Neural crest cell (in vitro differentiated cells): ENCODE results near the gene ARHGEF17. TPM values are rescaled to one million over a fixed set of nuclear protein-coding genes. Genes with fewer than 3 reads are reported as not detected.
A peak's percentile ranks its signal among the peaks of the same experiment; 100 is the strongest.

Experiments used
- DNase-seq: peaks from one replicate; pipeline ENCODE4 v3.0.0; 2021; ENCODE audit warnings: low read depth, mixed read lengths, low spot score
- H3K27ac Mint-ChIP-seq: one replicate; pipeline ENCODE4 v1.8.0; 2021; ENCODE audit warnings: mild to moderate bottlenecking, mixed read lengths; ENCODE audit not compliant: unreplicated experiment
- H3K27me3 Mint-ChIP-seq: 2 replicates; pipeline ENCODE4 v1.8.0; 2021; ENCODE audit warnings: low read depth, mild to moderate bottlenecking, mixed read lengths
- H3K36me3 Mint-ChIP-seq: 2 replicates; pipeline ENCODE4 v1.8.0; 2021; ENCODE audit warnings: low read depth, mild to moderate bottlenecking, mixed read lengths
- H3K4me1 Mint-ChIP-seq: 2 replicates; pipeline ENCODE4 v1.8.0; 2021; ENCODE audit warnings: mixed read lengths
- H3K4me3 Mint-ChIP-seq: one replicate; pipeline ENCODE4 v1.8.0; 2021; ENCODE audit warnings: mild to moderate bottlenecking, mixed read lengths
- H3K9me3 Mint-ChIP-seq: 2 replicates; pipeline ENCODE4 v1.8.0; 2021; ENCODE audit warnings: mixed read lengths
- total RNA-seq: library from RNA; stranded (reverse); gene quantifications from 2 replicates; pipeline ENCODE4 v1.2.1, GENCODE V29; 2021
- TF ChIP-seq, protein P1 (sequence below): fragments of 200-600 bp; sonication (generic); conservative IDR thresholded peaks from 2 replicates; pipeline ENCODE4 v1.5.0; 2021; ENCODE audit warnings: antibody characterized with exemption, mild to moderate bottlenecking

ARHGEF17 gene
- total RNA-seq, 1 donor from 2014 or later = 55.7 TPM

DNA sequence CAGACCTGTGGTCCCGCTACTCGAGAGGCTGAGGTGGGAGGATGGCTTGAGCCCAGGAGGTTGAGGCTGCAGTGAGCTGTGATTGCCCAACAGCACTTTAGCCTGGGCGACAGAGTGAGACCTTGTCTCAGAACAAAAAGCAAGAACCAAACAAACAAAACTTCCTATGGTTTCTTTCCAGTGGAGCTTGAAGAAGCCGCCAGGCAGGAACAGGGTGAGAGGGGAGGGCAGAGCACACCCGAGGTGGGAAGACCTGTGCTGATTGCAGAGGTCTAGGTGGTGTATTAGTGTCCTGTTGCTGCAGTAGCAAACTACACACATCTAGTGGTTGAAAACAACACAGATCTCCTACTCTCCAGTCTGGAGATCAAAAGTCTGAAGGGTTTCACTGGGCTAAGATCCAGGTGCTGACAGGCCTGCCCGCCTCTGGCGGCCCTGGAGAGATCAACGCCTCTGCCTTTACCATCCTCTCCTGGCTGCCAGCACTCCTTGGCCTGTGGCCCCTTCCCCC, 10.5 kb downstream of the ARHGEF17 start:
- peaks cover 3% of the 10 kb centered on the region for H3K36me3 Mint-ChIP-seq
- peaks cover 69% of the 10 kb centered on the region for H3K4me1 Mint-ChIP-seq
- H3K27me3 Mint-ChIP-seq = no peaks in the 10 kb centered on the region
- no peak overlapping the region for H3K4me3 Mint-ChIP-seq
- no peak for DNase-seq
- H3K27ac Mint-ChIP-seq = no peak overlapping the region
- TF ChIP-seq, protein P1, sequence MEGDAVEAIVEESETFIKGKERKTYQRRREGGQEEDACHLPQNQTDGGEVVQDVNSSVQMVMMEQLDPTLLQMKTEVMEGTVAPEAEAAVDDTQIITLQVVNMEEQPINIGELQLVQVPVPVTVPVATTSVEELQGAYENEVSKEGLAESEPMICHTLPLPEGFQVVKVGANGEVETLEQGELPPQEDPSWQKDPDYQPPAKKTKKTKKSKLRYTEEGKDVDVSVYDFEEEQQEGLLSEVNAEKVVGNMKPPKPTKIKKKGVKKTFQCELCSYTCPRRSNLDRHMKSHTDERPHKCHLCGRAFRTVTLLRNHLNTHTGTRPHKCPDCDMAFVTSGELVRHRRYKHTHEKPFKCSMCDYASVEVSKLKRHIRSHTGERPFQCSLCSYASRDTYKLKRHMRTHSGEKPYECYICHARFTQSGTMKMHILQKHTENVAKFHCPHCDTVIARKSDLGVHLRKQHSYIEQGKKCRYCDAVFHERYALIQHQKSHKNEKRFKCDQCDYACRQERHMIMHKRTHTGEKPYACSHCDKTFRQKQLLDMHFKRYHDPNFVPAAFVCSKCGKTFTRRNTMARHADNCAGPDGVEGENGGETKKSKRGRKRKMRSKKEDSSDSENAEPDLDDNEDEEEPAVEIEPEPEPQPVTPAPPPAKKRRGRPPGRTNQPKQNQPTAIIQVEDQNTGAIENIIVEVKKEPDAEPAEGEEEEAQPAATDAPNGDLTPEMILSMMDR = no peak
- H3K9me3 Mint-ChIP-seq = no peaks in the 10 kb centered on the region

DNA sequence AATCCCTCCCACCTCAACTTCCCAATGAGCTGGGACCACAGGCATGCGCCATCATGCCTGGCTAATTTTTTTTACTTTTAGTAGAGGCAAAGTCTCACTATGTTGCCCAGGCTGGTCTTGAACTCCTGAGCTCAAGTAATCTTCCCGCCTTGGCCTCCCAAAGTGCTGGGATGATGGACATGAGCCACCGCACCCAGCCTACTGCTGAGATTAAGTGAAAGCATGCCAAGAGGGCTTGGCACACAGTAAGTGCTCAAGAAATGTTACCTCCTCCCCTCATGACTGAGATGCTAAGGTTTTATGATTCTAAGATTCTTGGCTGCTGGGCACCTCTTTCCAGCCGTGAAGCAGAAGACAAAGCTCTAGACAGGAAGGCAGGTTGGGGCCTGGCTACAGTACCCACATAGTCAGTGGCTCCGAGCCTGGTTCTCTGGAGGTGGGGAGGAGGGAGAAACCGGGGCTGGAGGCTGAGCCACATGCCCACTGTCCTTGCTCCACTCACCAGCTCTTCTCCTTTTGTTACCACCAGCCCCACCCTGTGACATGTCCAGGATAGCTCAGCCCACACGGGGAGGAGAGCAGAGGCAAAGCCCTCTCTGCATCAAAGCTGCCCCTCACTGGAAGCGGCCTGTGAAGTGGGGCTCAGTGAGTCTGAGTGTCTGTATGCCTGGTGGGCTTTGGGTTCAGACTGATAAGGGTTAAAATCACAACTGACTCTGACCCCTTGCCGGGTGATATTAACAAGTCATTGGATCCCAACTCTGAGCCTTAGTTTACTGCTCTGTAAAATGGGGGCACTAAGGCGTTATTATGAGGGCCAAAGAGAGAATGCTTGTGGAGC, 12.9 kb downstream of the ARHGEF17 start:
- no peaks in the 10 kb centered on the region for H3K9me3 Mint-ChIP-seq
- H3K4me3 Mint-ChIP-seq = no peak overlapping the region
- peaks cover 3% of the 10 kb centered on the region for H3K36me3 Mint-ChIP-seq
- DNase-seq = no peak
- peaks cover 68% of the 10 kb centered on the region for H3K4me1 Mint-ChIP-seq
- peak overlapping the region; percentile 82 for H3K27ac Mint-ChIP-seq
- TF ChIP-seq, protein P1 = no peak
- no peaks in the 10 kb centered on the region for H3K27me3 Mint-ChIP-seq

DNA sequence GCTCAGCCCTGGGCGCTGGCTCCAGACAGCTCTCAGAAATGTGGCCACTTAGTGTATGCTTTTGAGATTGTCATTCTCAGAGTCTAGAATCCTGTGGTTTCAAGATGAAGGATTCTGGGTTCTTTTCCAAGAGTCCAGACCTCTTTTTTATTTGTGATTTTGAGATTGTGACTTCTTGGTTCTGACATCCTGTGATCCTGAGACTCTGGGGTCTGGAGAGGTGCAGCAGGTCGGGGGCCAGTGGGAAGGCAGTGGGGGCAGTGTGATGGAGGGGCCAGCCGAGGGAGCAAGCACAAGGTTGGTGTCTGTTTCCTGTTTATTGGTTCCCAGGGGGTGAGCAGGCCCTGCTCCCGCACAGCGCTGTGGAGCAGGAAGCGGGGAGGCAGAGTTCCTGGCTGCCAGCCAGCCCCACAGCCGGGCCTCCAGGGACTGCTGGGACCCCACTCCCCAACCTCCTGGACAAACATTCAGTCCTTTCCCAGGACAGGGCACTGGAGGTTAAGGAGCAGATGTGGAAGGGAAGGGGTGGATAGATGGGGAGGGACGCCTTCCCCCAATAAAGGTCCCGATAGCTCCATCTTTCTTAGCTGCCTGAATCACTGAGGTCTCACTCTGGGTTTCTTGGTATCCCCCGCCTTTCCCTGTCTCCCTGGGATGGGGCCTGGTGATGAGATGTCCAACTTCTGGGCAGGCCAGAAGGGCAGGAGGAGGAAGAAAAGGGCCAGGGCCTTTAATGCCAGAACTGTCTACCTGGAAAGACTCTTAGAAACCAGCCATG, 13.7 kb downstream of the ARHGEF17 start:
- H3K27me3 Mint-ChIP-seq = no peaks in the 10 kb centered on the region
- H3K4me1 Mint-ChIP-seq = peaks cover 62% of the 10 kb centered on the region
- H3K27ac Mint-ChIP-seq = peak overlapping the region; percentile 95
- peak overlapping the region; percentile 18 for H3K4me3 Mint-ChIP-seq
- no peak for DNase-seq
- H3K36me3 Mint-ChIP-seq = peaks cover 3% of the 10 kb centered on the region
- H3K9me3 Mint-ChIP-seq = no peaks in the 10 kb centered on the region
- TF ChIP-seq, protein P1 = no peak

DNA sequence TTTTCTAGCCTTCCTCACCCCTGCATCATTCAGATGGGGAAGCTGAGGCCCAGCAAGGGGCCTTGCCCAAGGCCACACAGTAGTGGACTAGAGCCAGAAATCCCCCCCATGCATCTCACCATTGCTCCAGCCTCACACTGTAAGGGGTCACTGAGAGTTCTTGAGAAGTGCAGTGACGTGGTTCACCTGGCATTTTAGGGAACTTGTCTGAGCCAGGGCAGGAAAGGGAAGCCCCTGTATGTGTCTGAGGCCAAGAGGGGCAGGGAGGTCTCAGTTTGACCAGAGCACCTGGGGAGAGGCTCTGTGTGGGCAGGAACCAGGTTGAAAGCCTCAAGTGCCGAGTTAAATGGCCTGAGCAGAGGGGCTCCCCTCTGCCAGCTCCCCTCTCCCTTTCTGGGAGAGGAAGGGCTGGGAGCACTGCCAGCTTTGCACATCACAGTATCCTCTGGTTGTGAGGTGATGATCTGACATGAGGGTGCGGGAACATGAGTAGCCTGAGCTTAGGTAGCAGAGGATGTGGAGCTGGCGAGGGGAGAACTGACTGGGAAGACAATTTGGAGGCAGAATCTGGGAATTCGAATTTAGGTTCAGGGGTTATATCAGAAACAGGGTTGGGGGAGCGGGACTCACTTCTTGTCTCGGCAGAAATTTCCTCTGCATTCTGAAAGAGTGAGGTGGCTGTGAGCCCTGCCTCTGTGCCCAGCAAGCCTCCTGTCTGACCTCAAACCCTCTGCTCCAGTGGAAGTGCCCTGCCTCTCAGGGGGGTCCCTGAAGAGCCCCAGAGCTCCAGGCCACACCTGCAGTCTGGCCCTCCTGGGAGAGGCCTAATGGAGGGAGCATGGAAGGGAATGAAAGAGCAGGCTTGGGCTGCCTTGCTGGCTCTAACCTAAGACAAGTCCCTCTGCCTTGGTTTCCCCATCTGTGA, 14.6 kb downstream of the ARHGEF17 start:
- H3K27ac Mint-ChIP-seq = peak overlapping the region; percentile 95
- no peaks in the 10 kb centered on the region for H3K27me3 Mint-ChIP-seq
- H3K4me3 Mint-ChIP-seq = peak overlapping the region; percentile 17
- peaks cover 68% of the 10 kb centered on the region for H3K4me1 Mint-ChIP-seq
- H3K36me3 Mint-ChIP-seq = peaks cover 3% of the 10 kb centered on the region
- no peak for DNase-seq
- TF ChIP-seq, protein P1 = no peak
- no peaks in the 10 kb centered on the region for H3K9me3 Mint-ChIP-seq

DNA sequence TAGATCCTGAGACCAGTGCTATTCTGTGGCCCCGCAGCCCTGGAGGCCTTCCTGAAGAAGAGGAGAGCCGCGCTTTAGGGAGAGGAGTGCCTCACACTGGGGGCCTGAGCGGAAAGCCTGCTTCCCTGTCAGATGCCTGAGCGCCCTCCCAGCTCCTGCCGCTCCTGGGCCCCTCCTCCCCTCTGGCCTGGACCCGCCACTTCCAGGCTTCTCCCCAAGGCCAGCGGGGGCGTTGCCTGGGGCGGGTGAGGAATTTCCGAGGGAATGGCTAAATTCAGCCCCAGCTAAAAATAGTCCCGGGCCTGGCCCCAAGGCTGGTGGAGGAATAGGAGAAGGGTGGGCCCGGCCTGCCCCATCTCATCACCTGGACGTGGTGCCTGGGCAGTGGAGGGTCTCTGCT, 15.4 kb downstream of the ARHGEF17 start:
- Mint-ChIP-seq H3K4me3 (peak overlapping the region; percentile 9), H3K27ac (peak overlapping the region; percentile 78), H3K4me1 (peaks cover 76% of the 10 kb centered on the region), H3K9me3 (no peaks in the 10 kb centered on the region), H3K27me3 (no peaks in the 10 kb centered on the region), H3K36me3 (peaks cover 2% of the 10 kb centered on the region)
- peak; percentile 48 for DNase-seq
- TF ChIP-seq, protein P1 = no peak
